SJCRH30 (cell line): Measurements from ENCODE around the gene HNRNPA2B1. TPM values are rescaled to one million over a fixed set of nuclear protein-coding genes. Genes with fewer than 3 reads are reported as not detected.
A peak's percentile ranks its signal among the peaks of the same experiment; 100 is the strongest.
"Not testable (repeated sequence)": the region's sequence is repeated elsewhere in the genome, so short reads cannot be mapped to it uniquely, and the experiment has no call there.

Experiments used
- DNase-seq, 2 experiments: peaks; one replicate each; pipeline ENCODE4 v3.0.0-alpha.2; 2015 to 2020
- H3K27ac ChIP-seq: fragments of 250-450 bp; sonication (Bioruptor Pico); 2 replicates; pipeline ENCODE4 v1.5.1; 2020; ENCODE audit warnings: mild to moderate bottlenecking, moderate library complexity
- H3K27me3 ChIP-seq: fragments of 250-450 bp; sonication (Bioruptor Pico); 2 replicates; pipeline ENCODE4 v1.5.1; 2020; ENCODE audit warnings: mild to moderate bottlenecking, moderate library complexity
- H3K36me3 ChIP-seq: fragments of 250-450 bp; sonication (Bioruptor Pico); 2 replicates; pipeline ENCODE4 v1.5.1; 2020; ENCODE audit warnings: mild to moderate bottlenecking, moderate library complexity
- H3K4me1 ChIP-seq: fragments of 250-450 bp; sonication (Bioruptor Pico); 2 replicates; pipeline ENCODE4 v1.5.1; 2020; ENCODE audit warnings: mild to moderate bottlenecking, moderate library complexity
- H3K4me3 ChIP-seq: fragments of 250-450 bp; sonication (Bioruptor Pico); 2 replicates; pipeline ENCODE4 v1.5.1; 2020; ENCODE audit warnings: mild to moderate bottlenecking, moderate library complexity
- H3K9me3 ChIP-seq: fragments of 250-450 bp; sonication (Bioruptor Pico); replicated peaks from 2 replicates; pipeline ENCODE4 v1.5.1; 2020; ENCODE audit warnings: mild to moderate bottlenecking, moderate library complexity
- total RNA-seq: library from RNA; depleted of rRNA; stranded (reverse); fragments of >200 nt; shearing (Covaris generic); gene quantifications from 2 replicates; pipeline ENCODE4 v1.2.3, GENCODE V29; 2014

The HNRNPA2B1 gene
- total RNA-seq, 1 experiment from 2014 or later, result 863 TPM

- H3K27ac ChIP-seq, H3K4me3 ChIP-seq, H3K4me1 ChIP-seq, H3K27me3 ChIP-seq, H3K9me3 ChIP-seq: not testable (repeated sequence)
- peak in 1 of 2 experiments; percentile 34 for DNase-seq
- H3K36me3 ChIP-seq, result peaks cover 15% of the 10 kb centered on the region
Observed at GRCh38 chr7:26184281-26185101, 16.1 kb downstream of the HNRNPA2B1 start.

- H3K4me1 ChIP-seq, result 0 out of 2 replicates have a peak, but pooled peaks cover 6% of the 10 kb centered on the region
- H3K36me3 ChIP-seq, result peaks cover 7% of the 10 kb centered on the region
- H3K4me3 ChIP-seq, result no peak overlapping the region
- H3K27ac ChIP-seq, result no peak overlapping the region
- H3K9me3 ChIP-seq, result peaks cover 8% of the 10 kb centered on the region; the same call in 1 of the 2 replicates
- DNase-seq, result no peak
- H3K27me3 ChIP-seq, result peaks cover 6% of the 10 kb centered on the region; the same call in 1 of the 2 replicates
Observed at GRCh38 chr7:26183545-26184280, 16.8 kb downstream of the HNRNPA2B1 start.

- H3K27ac ChIP-seq, result no peak overlapping the region
- 0 out of 2 replicates have a peak, but pooled peaks cover 2% of the 10 kb centered on the region for H3K4me1 ChIP-seq
- no peaks in the 10 kb centered on the region for H3K27me3 ChIP-seq
- H3K9me3 ChIP-seq, result no peaks in the 10 kb centered on the region
- no peak overlapping the region for H3K4me3 ChIP-seq
- no peaks in the 10 kb centered on the region; the same call in 1 of the 2 replicates for H3K36me3 ChIP-seq
- DNase-seq, result no peak
Observed at GRCh38 chr7:26182706-26183105, 17.8 kb downstream of the HNRNPA2B1 start.

- DNase-seq, result no peak
- no peaks in the 10 kb centered on the region; the same call in 1 of the 2 replicates for H3K36me3 ChIP-seq
- no peak overlapping the region for H3K4me3 ChIP-seq
- H3K9me3 ChIP-seq, result no peaks in the 10 kb centered on the region
- H3K27ac ChIP-seq, result no peak overlapping the region
- H3K27me3 ChIP-seq, result no peaks in the 10 kb centered on the region
- H3K4me1 ChIP-seq, result 0 out of 2 replicates have a peak, but pooled peaks cover under 1% of the 10 kb centered on the region
Observed at GRCh38 chr7:26182283-26182682, 18.3 kb downstream of the HNRNPA2B1 start.

- H3K9me3 ChIP-seq, result no peaks in the 10 kb centered on the region
- H3K27ac ChIP-seq, result no peak overlapping the region
- no peaks in the 10 kb centered on the region for H3K27me3 ChIP-seq
- no peaks in the 10 kb centered on the region for H3K36me3 ChIP-seq
- H3K4me1 ChIP-seq, result no peaks in the 10 kb centered on the region
- H3K4me3 ChIP-seq, result no peak overlapping the region
- DNase-seq, result no peak
Observed at GRCh38 chr7:26181474-26182227, 18.9 kb downstream of the HNRNPA2B1 start.

GRCh38 chr7:26180792-26181198 is 19.8 kb downstream of the HNRNPA2B1 start:
- Histone ChIP-seq H3K36me3 (no peaks in the 10 kb centered on the region), H3K27ac (no peak overlapping the region), H3K9me3 (no peaks in the 10 kb centered on the region), H3K27me3 (no peaks in the 10 kb centered on the region), H3K4me1 (no peaks in the 10 kb centered on the region), H3K4me3 (no peak overlapping the region)
- no peak for DNase-seq

- no peak for DNase-seq
- Histone ChIP-seq H3K36me3 (no peaks in the 10 kb centered on the region), H3K4me1 (no peaks in the 10 kb centered on the region), H3K27me3 (no peaks in the 10 kb centered on the region), H3K4me3 (no peak overlapping the region), H3K9me3 (no peaks in the 10 kb centered on the region), H3K27ac (no peak overlapping the region)
Observed at GRCh38 chr7:26179826-26180497, 20.6 kb downstream of the HNRNPA2B1 start.

GRCh38 chr7:26179422-26179821 is 21.1 kb downstream of the HNRNPA2B1 start:
- Histone ChIP-seq H3K27ac (no peak overlapping the region), H3K4me1 (no peaks in the 10 kb centered on the region), H3K9me3 (no peaks in the 10 kb centered on the region), H3K36me3 (no peaks in the 10 kb centered on the region), H3K4me3 (no peak overlapping the region), H3K27me3 (no peaks in the 10 kb centered on the region)
- no peak for DNase-seq

- H3K27me3 ChIP-seq, result no peaks in the 10 kb centered on the region
- H3K36me3 ChIP-seq, result no peaks in the 10 kb centered on the region
- H3K4me1 ChIP-seq, result no peaks in the 10 kb centered on the region
- H3K4me3 ChIP-seq, result no peak overlapping the region
- no peak overlapping the region for H3K27ac ChIP-seq
- DNase-seq, result no peak
- no peaks in the 10 kb centered on the region for H3K9me3 ChIP-seq
Observed at GRCh38 chr7:26178272-26178960, 22.1 kb downstream of the HNRNPA2B1 start.

GRCh38 chr7:26177269-26177668 is 23.3 kb downstream of the HNRNPA2B1 start:
- H3K9me3 ChIP-seq, H3K27me3 ChIP-seq, H3K36me3 ChIP-seq, H3K4me1 ChIP-seq, H3K27ac ChIP-seq, DNase-seq, H3K4me3 ChIP-seq: not testable (repeated sequence)

GRCh38 chr7:26176696-26177095 is 23.9 kb downstream of the HNRNPA2B1 start:
- H3K9me3 ChIP-seq, H3K36me3 ChIP-seq, H3K4me3 ChIP-seq, H3K27me3 ChIP-seq, DNase-seq, H3K27ac ChIP-seq, H3K4me1 ChIP-seq: not testable (repeated sequence)

- not testable (repeated sequence) for H3K27me3 ChIP-seq, H3K36me3 ChIP-seq, H3K4me3 ChIP-seq, H3K27ac ChIP-seq, DNase-seq, H3K4me1 ChIP-seq, H3K9me3 ChIP-seq
Observed at GRCh38 chr7:26175903-26176302, 24.6 kb downstream of the HNRNPA2B1 start.

- Histone ChIP-seq H3K4me3 (no peak overlapping the region), H3K27me3 (no peaks in the 10 kb centered on the region), H3K4me1 (no peaks in the 10 kb centered on the region), H3K9me3 (no peaks in the 10 kb centered on the region), H3K36me3 (no peaks in the 10 kb centered on the region), H3K27ac (no peak overlapping the region)
- DNase-seq, result no peak
Observed at GRCh38 chr7:26172048-26172447, 28.5 kb downstream of the HNRNPA2B1 start.

GRCh38 chr7:26171601-26172000 is 28.9 kb downstream of the HNRNPA2B1 start:
- no peak for DNase-seq
- H3K9me3 ChIP-seq, result no peaks in the 10 kb centered on the region

More at GRCh38 chr7:26171601-26172000, 28.9 kb downstream of the HNRNPA2B1 start:
- H3K27me3 ChIP-seq, result no peaks in the 10 kb centered on the region
- no peaks in the 10 kb centered on the region for H3K4me1 ChIP-seq
- no peak overlapping the region for H3K27ac ChIP-seq
- H3K36me3 ChIP-seq, result no peaks in the 10 kb centered on the region
- no peak overlapping the region for H3K4me3 ChIP-seq
